HepG2 (cell line): ENCODE measurements around the gene SMLR1.

ENCODE experiments used
- ATM ChIP-seq: fragments of 450-650 bp; IDR thresholded peaks from 2 replicates; pipeline ENCODE4 v1.7.1; 2017; ENCODE audit warnings: mild to moderate bottlenecking, borderline replicate concordance
- CTCF ChIP-seq: sonication (generic); formaldehyde crosslinking; IDR thresholded peaks from 2 replicates; pipeline ENCODE4 v1.5.0; 2020; ENCODE audit warnings: mild to moderate bottlenecking, missing genetic modification reagents, moderate library complexity
- IKZF4 ChIP-seq: sonication (generic); formaldehyde crosslinking; IDR thresholded peaks from 2 replicates; pipeline ENCODE4 v1.5.1; 2020; ENCODE audit warnings: borderline replicate concordance, mild to moderate bottlenecking, low read depth, missing genetic modification reagents; ENCODE audit errors: not compliant biosample characterization
- IRF1 ChIP-seq: sonication (generic); formaldehyde crosslinking; IDR thresholded peaks from 2 replicates; pipeline ENCODE4 v1.4.0; 2020; ENCODE audit warnings: low read depth, mild to moderate bottlenecking, missing genetic modification reagents
- MYC ChIP-seq: sonication (generic); formaldehyde crosslinking; IDR thresholded peaks from 2 replicates; pipeline ENCODE4 v1.9.0; 2021; ENCODE audit warnings: missing genetic modification reagents, borderline replicate concordance
- RNF2 ChIP-seq: fragments of 450-650 bp; conservative IDR thresholded peaks from 2 replicates; pipeline ENCODE4 v1.6.1; 2016; ENCODE audit warnings: low read depth
- ZBTB8A ChIP-seq: sonication (generic); formaldehyde crosslinking; IDR thresholded peaks from 2 replicates; pipeline ENCODE4 v1.4.0; 2020; ENCODE audit warnings: mild to moderate bottlenecking, low read depth, missing genetic modification reagents, borderline replicate concordance

- TF ChIP-seq ZBTB8A (CRISPR knock-in tag) (no peak), IRF1 (CRISPR knock-in tag) (no peak), RNF2 (no peak), IKZF4 (no peak), CTCF (CRISPR knock-in tag) (no peak), ATM (no peak), MYC (CRISPR knock-in tag) (no peak)
These were observed 52.6 kb downstream of the SMLR1 start for GRCh38 chr6:130879826-130880225.
